B cell (primary cell): ENCODE measurements around the gene LIPI. TPM values are rescaled to one million over a fixed set of nuclear protein-coding genes. Genes with fewer than 3 reads are reported as not detected.

ENCODE experiments used
- ATAC-seq: fragments of 200-7000 bp; cut with Tn5 transposase; one replicate; pipeline ENCODE4 v1.10.0; 2021; ENCODE audit warnings: low read depth, mild to moderate bottlenecking, moderate number of reproducible peaks, moderate library complexity
- CTCF ChIA-PET: fragments of 350-600 bp; sonication (Branson Sonifier 250); formaldehyde crosslinking; loops from one replicate; lab custom pipeline; 2021; ENCODE audit warnings: antibody characterized with exemption, inconsistent platforms; lab: Charles Lee
- POLR2A ChIA-PET: fragments of 350-600 bp; sonication (Branson Sonifier 250); formaldehyde crosslinking; loops from one replicate; lab custom pipeline; 2021; ENCODE audit warnings: antibody characterized with exemption; lab: Charles Lee
- DNase-seq: peaks from one replicate; pipeline ENCODE4 v3.0.0; 2013
- H2AFZ ChIP-seq: 2 replicates; pipeline ENCODE4 v1.6.1; 2012; ENCODE audit warnings: mild to moderate bottlenecking, low read depth, low read length; ENCODE audit not compliant: insufficient read depth, poor library complexity, severe bottlenecking
- H3K27ac ChIP-seq, 2 donors: 1 replicate in 1 of 2; 2 replicates in 1 of 2; pipeline ENCODE4 v1.5.1; 2012 to 2013; ENCODE audit warnings: low read length in 2 of 2, mild to moderate bottlenecking in 2 of 2, moderate library complexity in 1 of 2
- H3K27me3 ChIP-seq, 4 experiments: fragments of 200-600 bp in 1 of 4; sonication (generic) in 1 of 4; replicated peaks in 1 of 4; 1 replicate in 2 of 4; 2 replicates in 2 of 4; pipeline versions ENCODE4 v1.6.1 to v1.7.0; 2013 to 2016; ENCODE audit warnings: low read length in 3 of 4, mild to moderate bottlenecking in 2 of 4, mixed read lengths in 1 of 4, moderate library complexity in 1 of 4; ENCODE audit not compliant: insufficient read depth in 4 of 4, control insufficient read depth in 3 of 4; ENCODE audit errors: control extremely low read depth in 1 of 4
- H3K36me3 ChIP-seq, 2 experiments: replicated peaks in 1 of 2; 1 replicate in 1 of 2; 2 replicates in 1 of 2; pipeline versions ENCODE4 v1.6.1 to v1.7.1; 2013; ENCODE audit warnings: low read length in 1 of 2; ENCODE audit not compliant: insufficient read depth in 2 of 2, control insufficient read depth in 1 of 2; ENCODE audit errors: control extremely low read depth in 1 of 2, extremely low read depth in 1 of 2
- H3K4me1 ChIP-seq, 2 donors: fragments of 200-600 bp in 1 of 2; sonication (generic) in 1 of 2; 1 replicate in 1 of 2; 2 replicates in 1 of 2; pipeline versions ENCODE4 v1.5.1 to v1.6.1; 2013 to 2017; ENCODE audit warnings: low read length in 2 of 2; ENCODE audit not compliant: control insufficient read depth in 2 of 2, insufficient read depth in 2 of 2
- H3K4me2 ChIP-seq: replicated peaks from 2 replicates; pipeline ENCODE3; 2012; ENCODE audit warnings: mild to moderate bottlenecking, low read depth, low read length; ENCODE audit not compliant: poor library complexity, severe bottlenecking
- H3K4me3 ChIP-seq, 5 experiments: fragments of 200-600 bp in 1 of 5; sonication (generic) in 1 of 5; 1 replicate in 3 of 5; 2 replicates in 2 of 5; pipeline versions ENCODE4 v1.5.1 to v1.7.0; 2011 to 2016; ENCODE audit warnings: low read length in 4 of 5, mild to moderate bottlenecking in 4 of 5, low read depth in 2 of 5, control low read depth in 1 of 5, moderate library complexity in 1 of 5; ENCODE audit not compliant: insufficient read depth in 1 of 5; ENCODE audit errors: control extremely low read depth in 1 of 5, extremely low read depth in 1 of 5
- H3K79me2 ChIP-seq: fragments of 200-600 bp; sonication (generic); one replicate; pipeline ENCODE4 v1.6.0; 2016; ENCODE audit warnings: low read length; ENCODE audit not compliant: control insufficient read depth, insufficient read depth
- H3K9ac ChIP-seq: fragments of 200-600 bp; sonication (generic); 2 replicates; pipeline ENCODE4 v1.6.1; 2017; ENCODE audit warnings: mild to moderate bottlenecking, low read length, moderate library complexity
- H3K9me3 ChIP-seq, 3 donors: one replicate each; pipeline versions ENCODE4 v1.6.1 to v1.7.1; 2013; ENCODE audit warnings: low read length in 2 of 3; ENCODE audit not compliant: control insufficient read depth in 2 of 3, insufficient read depth in 1 of 3; ENCODE audit errors: control extremely low read depth in 1 of 3
- H4K20me1 ChIP-seq: 2 replicates; pipeline ENCODE4 v1.6.0; 2012; ENCODE audit warnings: mild to moderate bottlenecking, low read length; ENCODE audit not compliant: insufficient read depth, control insufficient read depth, poor library complexity, severe bottlenecking
- H3K27ac Mint-ChIP-seq: one replicate; pipeline ENCODE4 v1.8.0; 2021; ENCODE audit warnings: mixed read lengths
- H3K27me3 Mint-ChIP-seq: one replicate; pipeline ENCODE4 v1.8.0; 2021; ENCODE audit warnings: mixed read lengths
- H3K4me1 Mint-ChIP-seq: one replicate; pipeline ENCODE4 v1.8.0; 2021; ENCODE audit warnings: mixed read lengths
- H3K4me3 Mint-ChIP-seq: one replicate; pipeline ENCODE4 v1.8.0; 2021; ENCODE audit warnings: mixed read lengths
- H3K9me3 Mint-ChIP-seq: one replicate; pipeline ENCODE4 v1.8.0; 2022; ENCODE audit warnings: mixed read lengths; ENCODE audit not compliant: insufficient read depth
- CTCF ChIP-seq: fragments of 200-600 bp; IDR thresholded peaks from one replicate; pipeline ENCODE4 v1.8.0; 2022; ENCODE audit warnings: antibody characterized with exemption, mild to moderate bottlenecking
- EZH2 ChIP-seq: IDR thresholded peaks from 2 replicates; pipeline ENCODE4 v1.6.1; 2012; ENCODE audit warnings: borderline replicate concordance, low read depth, mild to moderate bottlenecking, moderate library complexity, low read length; ENCODE audit not compliant: insufficient read depth, poor library complexity, severe bottlenecking
- WGBS: methylation state at CpG from one replicate; pipeline ENCODE4 v1.1.5; 2013; ENCODE audit warnings: missing lambda C conversion rate; ENCODE audit not compliant: insufficient coverage; 5-methylcytosine and 5-hydroxymethylcytosine counted together
- intact Hi-C: fragments of 100-400 bp; cut with micrococcal nuclease; formaldehyde crosslinking; loops from one replicate; pipeline ENCODE4 v1.10.0; 2022
- polyA plus RNA-seq: library from polyadenylated mRNA; depleted of rRNA; stranded (reverse); fragments of >200 nt; gene quantifications from 2 replicates; pipeline ENCODE4 v1.2.3, GENCODE V29; 2012
- total RNA-seq, 2 donors: library from RNA; stranded (reverse); fragments of 120-200 nt in 1 of 2; gene quantifications; 1 replicate in 1 of 2; 2 replicates in 1 of 2; pipeline versions ENCODE4 v1.2.3 to v1.2.4, GENCODE V29; 2013 to 2022

The LIPI gene
- total and polyA plus RNA-seq, 2 donors (not counting 1 experiment from before 2014, with no cell fraction given): not detected

- Histone ChIP-seq H3K4me3 (no peak overlapping the region), H3K4me1 (no peaks in the 10 kb centered on the region), H3K9me3 (no peaks in the 10 kb centered on the region), H3K27ac (no peak overlapping the region), H3K79me2 (no peaks in the 10 kb centered on the region), H3K36me3 (no peaks in the 10 kb centered on the region), H3K4me2 (no peak overlapping the region), H2AFZ (no peak overlapping the region), H4K20me1 (no peaks in the 10 kb centered on the region), H3K27me3 (peaks cover 0 to 4% (median 0%) of the 10 kb centered on the region in 4 experiments), H3K9ac (no peak overlapping the region)
- no CpG with 5 or more reads among the region's 3 CpGs for WGBS
- intact Hi-C loops: no loop called here
- DNase-seq (no peak), ATAC-seq (no peak)
- ChIA-PET POLR2A (no interaction called here), CTCF (no interaction called here)
- Mint-ChIP-seq H3K27ac (no peak overlapping the region), H3K4me3 (no peak overlapping the region), H3K9me3 (no peaks in the 10 kb centered on the region), H3K4me1 (peaks cover 4% of the 10 kb centered on the region), H3K27me3 (peaks cover 9% of the 10 kb centered on the region)
- no peak for TF ChIP-seq CTCF
- no peak for TF ChIP-seq EZH2
These were observed 25.4 kb upstream of the LIPI start for GRCh38 chr21:14236180-14236579.

- POLR2A ChIA-PET: no interaction called here
- intact Hi-C loops: no loop called here
These were observed 24.3 kb upstream of the LIPI start for GRCh38 chr21:14235101-14235500.

More at GRCh38 chr21:14235101-14235500, 24.3 kb upstream of the LIPI start:
- no peaks in the 10 kb centered on the region for H3K4me1 Mint-ChIP-seq
- Histone ChIP-seq H2AFZ (no peak overlapping the region), H3K9ac (no peak overlapping the region), H3K4me1 (no peaks in the 10 kb centered on the region), H3K4me3 (no peak overlapping the region), H4K20me1 (no peaks in the 10 kb centered on the region), H3K79me2 (no peaks in the 10 kb centered on the region), H3K27me3 (peaks cover 0 to 4% (median 0%) of the 10 kb centered on the region in 4 experiments), H3K4me2 (no peak overlapping the region), H3K9me3 (peaks cover 0 to 2% (median under 1%) of the 10 kb centered on the region in 3 donors), H3K27ac (no peak overlapping the region), H3K36me3 (no peaks in the 10 kb centered on the region)
- peaks cover 9% of the 10 kb centered on the region for H3K27me3 Mint-ChIP-seq
- TF ChIP-seq EZH2 (no peak), CTCF (no peak)
- DNase-seq (no peak), ATAC-seq (no peak)
- CTCF ChIA-PET: no interaction called here
- 100% methylated on average over 3 of the region's 5 CpGs for WGBS
- H3K4me3 Mint-ChIP-seq: no peak overlapping the region
- H3K27ac Mint-ChIP-seq: no peak overlapping the region
- H3K9me3 Mint-ChIP-seq: peaks cover 5% of the 10 kb centered on the region
